Keratinocyte (primary cell): ENCODE results near the gene ANKRD24. TPM values are rescaled to one million over a fixed set of nuclear protein-coding genes. Genes with fewer than 3 reads are reported as not detected.

ENCODE experiments used
- DNase-seq: peaks from one replicate; pipeline ENCODE4 v3.0.0-alpha.2; 2011; ENCODE audit warnings: low read depth, missing footprints, low spot score
- FAIRE-seq: peaks from 2 replicates; lab custom pipeline; 2011; peaks lifted over from hg19 to GRCh38; lab: Jason Lieb, UNC
- H2AFZ ChIP-seq: 2 replicates; pipeline ENCODE4 v1.6.0; 2012; ENCODE audit warnings: low read length, control low read depth, inconsistent platforms; ENCODE audit not compliant: control insufficient read depth
- H3K27ac ChIP-seq: 2 replicates; pipeline ENCODE4 v1.5.1; 2011; ENCODE audit warnings: low read length; ENCODE audit not compliant: control insufficient read depth, insufficient read depth
- H3K27me3 ChIP-seq: 3 replicates; pipeline ENCODE4 v1.6.0; 2011; ENCODE audit warnings: low read length; ENCODE audit not compliant: control insufficient read depth, insufficient read depth; ENCODE audit errors: extremely low read depth
- H3K36me3 ChIP-seq, 2 experiments: 2 replicates in 1 of 2; 3 replicates in 1 of 2; pipeline ENCODE4 v1.5.1; 2011; ENCODE audit warnings: low read length in 2 of 2, mild to moderate bottlenecking in 1 of 2; ENCODE audit not compliant: control insufficient read depth in 2 of 2, insufficient read depth in 2 of 2; ENCODE audit errors: extremely low read depth in 1 of 2
- H3K4me1 ChIP-seq: 3 replicates; pipeline ENCODE4 v1.5.1; 2011; ENCODE audit warnings: low read length; ENCODE audit not compliant: control insufficient read depth, insufficient read depth; ENCODE audit errors: extremely low read depth
- H3K4me2 ChIP-seq: 3 replicates; pipeline ENCODE4 v1.6.0; 2011; ENCODE audit warnings: low read depth, low read length; ENCODE audit not compliant: control insufficient read depth, insufficient read depth; ENCODE audit errors: extremely low read depth
- H3K4me3 ChIP-seq, 3 experiments: fragments of 200-600 bp in 1 of 3; sonication (generic) in 1 of 3; 2 replicates in 2 of 3; 3 replicates in 1 of 3; pipeline ENCODE4 v1.5.1; 2011 to 2016; ENCODE audit warnings: low read length in 3 of 3, mild to moderate bottlenecking in 3 of 3, control low read depth in 2 of 3, inconsistent platforms in 1 of 3, low read depth in 1 of 3, mixed read lengths in 1 of 3, mixed run types in 1 of 3, moderate library complexity in 1 of 3; ENCODE audit not compliant: control insufficient read depth in 2 of 3, insufficient read depth in 2 of 3; ENCODE audit errors: extremely low read depth in 1 of 3
- H3K79me2 ChIP-seq: 2 replicates; pipeline ENCODE4 v1.6.0; 2012; ENCODE audit warnings: low read length; ENCODE audit not compliant: control insufficient read depth, insufficient read depth
- H3K9ac ChIP-seq: 3 replicates; pipeline ENCODE4 v1.6.0; 2011; ENCODE audit warnings: low read length; ENCODE audit not compliant: control insufficient read depth, insufficient read depth; ENCODE audit errors: extremely low read depth
- H3K9me1 ChIP-seq: 3 replicates; pipeline ENCODE4 v1.6.0; 2011; ENCODE audit warnings: low read length; ENCODE audit not compliant: control insufficient read depth, insufficient read depth; ENCODE audit errors: extremely low read depth
- H3K9me3 ChIP-seq: 2 replicates; pipeline ENCODE4 v1.5.1; 2012; ENCODE audit warnings: low read depth, low read length; ENCODE audit not compliant: control insufficient read depth
- H4K20me1 ChIP-seq: 3 replicates; pipeline ENCODE4 v1.6.0; 2011; ENCODE audit warnings: low read length; ENCODE audit not compliant: control insufficient read depth, insufficient read depth; ENCODE audit errors: extremely low read depth
- CTCF ChIP-seq, 3 experiments: IDR thresholded peaks in 1 of 3; conservative IDR thresholded peaks in 1 of 3; optimal IDR thresholded peaks in 1 of 3; 2 replicates in 2 of 3; 3 replicates in 1 of 3; pipeline versions ENCODE3 to v1.5.1; 2011; ENCODE audit warnings: low read length in 3 of 3, mild to moderate bottlenecking in 3 of 3, moderate library complexity in 2 of 3, control low read depth in 1 of 3, inconsistent platforms in 1 of 3; ENCODE audit not compliant: insufficient read depth in 2 of 3; ENCODE audit errors: extremely low read depth in 1 of 3
- EZH2 ChIP-seq: IDR thresholded peaks from one replicate; pipeline ENCODE4 v1.6.1; 2012; ENCODE audit warnings: inconsistent platforms, mild to moderate bottlenecking, low read length, moderate library complexity
- dilution Hi-C: fragments of 300-500 bp; cut with MboI; formaldehyde crosslinking; loops from one replicate; pipeline ENCODE4 v1.7.0; 2020; ENCODE audit warnings: low sequenced_read_pairs; ENCODE audit not compliant: extremely low pct_ligation_motif_present
- polyA plus RNA-seq, 5 experiments: library from polyadenylated mRNA; depleted of rRNA in 3 of 5; stranded (reverse) in 3 of 5; stranded (forward) in 1 of 5; unstranded in 1 of 5; fragments of >200 nt; gene quantifications; 1 replicate in 1 of 5; 2 replicates in 3 of 5; 3 replicates in 1 of 5; pipeline versions ENCODE4 v1.2.1 to v1.2.3, GENCODE V29; 2011 to 2012; ENCODE audit warnings: missing spikeins in 2 of 5, low read depth in 1 of 5, low replicate concordance in 1 of 5

ANKRD24 gene
- polyA plus RNA-seq, 1 donor (not counting 4 experiments of a cell fraction or from before 2014, with no cell fraction given), result 0.07 TPM

- dilution Hi-C loops, result no loop called here
- H3K79me2 ChIP-seq, result no peaks in the 10 kb centered on the region
- H2AFZ ChIP-seq, result no peak overlapping the region
- H4K20me1 ChIP-seq, result no peaks in the 10 kb centered on the region
- no peak overlapping the region for H3K9ac ChIP-seq
- FAIRE-seq, result no peak
- no peak overlapping the region for H3K4me3 ChIP-seq
- peaks cover 16% of the 10 kb centered on the region for H3K27me3 ChIP-seq
- H3K9me1 ChIP-seq, result no peaks in the 10 kb centered on the region
- H3K4me1 ChIP-seq, result no peaks in the 10 kb centered on the region
- TF ChIP-seq EZH2, result no peak
- no peak for TF ChIP-seq CTCF (optimal IDR thresholded peaks at IDR 0.05 in 1 of 3, IDR thresholded peaks at IDR 0.05 in 1 of 3, conservative IDR thresholded peaks at IDR 0.05 in 1 of 3; ENCODE audit: extremely low read depth in 1 of 3, insufficient read depth in 2 of 3, low read length in 3 of 3)
- no peaks in the 10 kb centered on the region for H3K36me3 ChIP-seq
- DNase-seq, result no peak
- H3K4me2 ChIP-seq, result no peak overlapping the region
- H3K27ac ChIP-seq, result no peak overlapping the region
- no peaks in the 10 kb centered on the region for H3K9me3 ChIP-seq
These were observed 11.9 kb downstream of the ANKRD24 start for GRCh38 chr19:4194353-4194752.

GRCh38 chr19:4196009-4196408, 13.5 kb downstream of the ANKRD24 start:
- no peak for TF ChIP-seq CTCF (optimal IDR thresholded peaks at IDR 0.05 in 1 of 3, IDR thresholded peaks at IDR 0.05 in 1 of 3, conservative IDR thresholded peaks at IDR 0.05 in 1 of 3; ENCODE audit: extremely low read depth in 1 of 3, insufficient read depth in 2 of 3, low read length in 3 of 3)
- no peak for TF ChIP-seq EZH2
- FAIRE-seq (no peak), DNase-seq (no peak)
- no peak overlapping the region for H2AFZ ChIP-seq
- H3K79me2 ChIP-seq, result no peaks in the 10 kb centered on the region
- no peaks in the 10 kb centered on the region for H3K9me1 ChIP-seq
- no peaks in the 10 kb centered on the region for H3K9me3 ChIP-seq
- H3K9ac ChIP-seq, result no peak overlapping the region
- no peaks in the 10 kb centered on the region for H4K20me1 ChIP-seq
- peaks cover 21% of the 10 kb centered on the region for H3K27me3 ChIP-seq
- no peaks in the 10 kb centered on the region for H3K4me1 ChIP-seq
- no peaks in the 10 kb centered on the region for H3K36me3 ChIP-seq
- H3K27ac ChIP-seq, result no peak overlapping the region
- dilution Hi-C loops, result no loop called here
- H3K4me3 ChIP-seq, result no peak overlapping the region
- no peak overlapping the region for H3K4me2 ChIP-seq
